ENCODE data around the gene GATA2.

The GATA2 gene

GRCh38 chr3:128471720-128472119 lies 21.3 kb downstream of the GATA2 start:
- DNase-seq = no peak

GRCh38 chr3:128471110-128471509 lies 21.9 kb downstream of the GATA2 start:
- no peak for DNase-seq

GRCh38 chr3:128470134-128470899 lies 22.7 kb downstream of the GATA2 start:
- no peak for DNase-seq

- DNase-seq = no peak
Measured at GRCh38 chr3:128469556-128469955, 23.4 kb downstream of the GATA2 start.

- no peak for DNase-seq
Measured at GRCh38 chr3:128468791-128469527, 24.0 kb downstream of the GATA2 start.

GRCh38 chr3:128468285-128468790 lies 24.7 kb downstream of the GATA2 start:
- DNase-seq = no peak

GRCh38 chr3:128466840-128467541 lies 26.0 kb downstream of the GATA2 start, which contains the start of gene DNAJB8:
TSS of gene DNAJB8 (minus strand) at chr3:128466890. CDS start at chr3:128463245, 3,645 bp downstream.
- DNase-seq = no peak

GRCh38 chr3:128464702-128465101 lies 28.3 kb downstream of the GATA2 start:
- no peak for DNase-seq

GRCh38 chr3:128464188-128464587 lies 28.8 kb downstream of the GATA2 start:
- DNase-seq = no peak

- no peak for DNase-seq
Measured at GRCh38 chr3:128463771-128464170, 29.2 kb downstream of the GATA2 start.

- DNase-seq = no peak
Measured at GRCh38 chr3:128463354-128463753, 29.6 kb downstream of the GATA2 start.

GRCh38 chr3:128462931-128463330 lies 30.1 kb downstream of the GATA2 start:
- no peak for DNase-seq

GRCh38 chr3:128462341-128462910 lies 30.6 kb downstream of the GATA2 start:
- DNase-seq = no peak

GRCh38 chr3:128461731-128462130 lies 31.3 kb downstream of the GATA2 start:
- DNase-seq = no peak

GRCh38 chr3:128459461-128459820 lies 33.6 kb downstream of the GATA2 start:
- DNase-seq = no peak

GRCh38 chr3:128458746-128459460 lies 34.1 kb downstream of the GATA2 start:
- no peak for DNase-seq

- no peak for DNase-seq
Measured at GRCh38 chr3:128457937-128458336, 35.1 kb downstream of the GATA2 start.

GRCh38 chr3:128456776-128457715 lies 36.0 kb downstream of the GATA2 start:
- no peak for DNase-seq

- DNase-seq = no peak
Measured at GRCh38 chr3:128455786-128456748, 36.9 kb downstream of the GATA2 start.

- no peak for DNase-seq
Measured at GRCh38 chr3:128455116-128455515, 37.9 kb downstream of the GATA2 start.

All from CD4-positive, alpha-beta T cell treated with Interleukin-17A for 4 hours (primary cell).